Left cardiac atrium (tissue), 4 donors: ENCODE measurements around the gene PCYT1A. TPM values are rescaled to one million over a fixed set of nuclear protein-coding genes. Genes with fewer than 3 reads are reported as not detected.
A peak's percentile ranks its signal among the peaks of the same experiment; 100 is the strongest.
"Not testable (repeated sequence)": the region's sequence is repeated elsewhere in the genome, so short reads cannot be mapped to it uniquely, and the experiment has no call there.

ENCODE experiments used
- ATAC-seq, 2 donors: fragments of 200-7000 bp; cut with Tn5 transposase; one replicate each; pipeline ENCODE4 v1.9.1; 2020; ENCODE audit warnings: mild to moderate bottlenecking in 2 of 2, moderate library complexity in 2 of 2
- DNase-seq: peaks from one replicate; pipeline ENCODE4 v3.0.0-alpha.2; 2020
- intact Hi-C, 2 donors: fragments of 100-400 bp; cut with DNase I; formaldehyde crosslinking; loops; one replicate each; pipeline versions ENCODE4 v1.14.1 to v1.15.1; 2022 to 2023
- total RNA-seq, 2 donors: library from RNA; stranded (reverse); fragmentation: NEBNext Ultra II Directional; extraction: Animal tissue kit (Norgen Biotek cat#: 25700); gene quantifications; one replicate each; pipeline ENCODE4 v1.2.1, GENCODE V29; 2021
- donor health status: DM: no; HTN: yes; CAD: no.
- donor health status: DM: no; HTN: yes; CAD: no; lungs with severe emphysema.
- donor health status: DM: yes; HTN: yes; CAD: no.
- donor health status: Dilated cardiomyopathy.

The PCYT1A gene
- total RNA-seq, 2 donors from 2014 or later: 71.7 to 83.9 TPM

DNA sequence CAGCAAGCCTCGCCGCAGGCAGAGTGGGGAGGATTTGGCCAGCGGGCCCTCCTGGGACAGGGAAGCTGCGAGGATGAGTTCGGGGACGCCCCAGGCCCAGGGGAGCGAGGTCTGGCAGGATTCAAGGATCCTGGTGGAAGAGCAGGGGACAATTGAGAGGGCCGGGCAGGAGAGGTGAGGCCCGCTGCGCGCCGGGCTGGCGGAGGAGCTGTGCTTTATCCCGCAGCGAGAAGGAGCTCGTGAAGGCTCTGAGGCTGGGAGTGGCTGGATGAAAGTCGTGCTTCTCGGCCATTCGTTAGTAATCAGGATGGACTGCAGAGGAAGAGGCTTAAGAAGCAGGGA lies 67.6 kb downstream of the PCYT1A start:
- DNase-seq (no peak), ATAC-seq (no peak)
- intact Hi-C loops: no loop called here

GRCh38 chr3:196219194-196219969 lies 68.1 kb downstream of the PCYT1A start:
- ATAC-seq: peak; percentile 79 to 89
- peak; percentile 80 for DNase-seq
- intact Hi-C loops: no loop called here

- no peak for ATAC-seq
- no peak for DNase-seq
- intact Hi-C loops: no loop called here
Measured at GRCh38 chr3:196218155-196218712, 69.3 kb downstream of the PCYT1A start.

DNA sequence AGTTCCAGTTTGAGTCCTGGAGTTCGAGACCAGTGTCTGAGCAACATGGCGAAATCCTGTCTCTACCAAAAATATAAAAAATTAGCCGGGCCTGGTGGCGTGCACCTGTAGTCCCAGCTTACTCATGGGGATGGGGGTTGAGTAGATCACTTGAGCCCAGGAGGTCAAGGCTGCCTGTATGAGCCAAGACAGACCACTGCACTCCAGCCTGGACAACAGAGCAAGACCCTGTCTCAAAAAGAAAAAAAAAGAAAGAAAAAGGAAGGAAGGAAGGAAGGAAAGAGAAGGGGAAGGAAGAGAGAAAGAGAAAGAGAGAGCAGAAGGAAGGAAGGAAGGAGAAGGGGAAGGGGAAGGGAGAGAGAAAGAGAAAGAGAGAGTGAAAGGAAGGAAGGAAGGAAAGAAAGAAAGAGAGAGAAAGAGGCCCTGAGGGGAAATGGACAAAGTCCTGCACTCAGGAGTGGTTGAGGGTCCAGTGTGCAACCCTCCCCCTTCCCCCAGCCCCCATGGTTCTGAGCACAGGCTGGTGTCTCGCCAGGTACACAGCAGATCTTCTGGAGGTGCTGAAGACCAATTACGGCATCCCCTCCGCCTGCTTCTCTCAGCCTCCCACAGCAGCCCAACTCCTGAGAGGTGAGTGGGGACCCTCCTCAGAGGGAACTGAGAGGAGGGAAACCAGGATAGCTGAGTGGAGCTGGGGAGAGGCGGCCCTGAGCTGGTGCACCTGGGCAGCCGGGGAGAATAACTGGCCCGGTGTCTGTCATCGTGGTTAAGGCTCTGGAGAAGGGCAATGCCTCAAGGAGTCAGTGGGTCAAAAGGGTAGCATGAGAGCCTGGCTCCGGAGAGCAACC lies 70.0 kb downstream of the PCYT1A start:
- ATAC-seq: no peak
- no peak for DNase-seq
- intact Hi-C loops: no loop called here

- DNase-seq (no peak), ATAC-seq (no peak)
- intact Hi-C loops: no loop called here
Measured at GRCh38 chr3:196216681-196217211, 70.8 kb downstream of the PCYT1A start.

DNA sequence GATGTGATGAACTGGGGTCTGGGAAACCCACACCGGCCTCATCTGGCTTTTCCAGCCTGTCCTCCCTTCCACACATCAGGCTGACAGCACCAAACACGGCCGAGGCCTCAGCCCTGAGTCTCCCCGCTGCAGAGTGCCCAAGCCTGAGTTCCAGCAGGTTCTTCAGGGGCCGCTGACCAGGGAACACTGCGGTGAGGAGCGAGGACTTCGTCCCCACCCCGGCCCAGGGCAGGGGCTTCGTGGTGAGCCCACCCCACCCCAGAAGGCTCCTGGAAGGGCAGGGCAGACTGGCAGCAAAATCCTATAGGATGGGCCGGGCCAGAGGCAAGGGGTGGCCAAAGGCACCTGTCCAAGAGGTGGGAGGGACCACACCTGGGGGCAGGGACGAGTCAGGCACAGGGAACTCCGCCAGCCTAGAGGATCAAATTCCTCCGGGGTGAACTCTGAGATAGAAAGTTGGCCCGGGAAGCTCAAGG lies 71.4 kb downstream of the PCYT1A start, which contains the start of gene SLC51A:
TSS of gene SLC51A (plus strand) at position 446 of the 476 bp plus-strand sequence. CDS start 179 bp downstream, outside the sequence.
- peak in 1 of 2 donors; percentile 11 for ATAC-seq
- intact Hi-C loops: no loop called here

DNA sequence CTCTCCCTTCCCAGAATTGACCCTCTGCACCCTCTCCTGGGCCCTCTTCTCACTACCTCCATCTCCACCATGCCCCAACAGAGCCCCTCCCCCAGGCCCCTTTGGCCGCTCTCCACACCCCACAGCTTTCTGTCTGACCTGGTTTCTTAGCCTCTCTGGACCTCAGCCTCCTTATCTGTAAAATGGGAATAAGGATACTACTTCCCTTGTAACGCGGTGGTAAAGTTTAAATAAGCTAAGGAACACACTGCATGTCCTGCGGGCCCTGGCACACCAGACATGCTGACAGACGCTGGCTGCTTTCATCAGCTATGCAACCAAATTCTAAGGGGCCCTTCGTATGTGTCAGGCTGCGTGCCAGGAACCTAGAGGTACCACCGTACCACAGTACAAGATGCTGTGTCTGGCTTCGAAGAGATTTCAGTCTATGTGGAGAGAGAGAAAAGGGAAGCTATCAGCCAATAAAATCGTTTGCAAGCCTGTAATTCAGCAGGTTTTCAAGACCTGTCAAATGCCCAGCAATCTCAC lies 72.0 kb downstream of the PCYT1A start:
- ATAC-seq (no peak), DNase-seq (no peak)
- intact Hi-C loops: no loop called here

More for the DNA sequence above, 71.4 kb downstream of the PCYT1A start, which contains the start of gene SLC51A:
- DNase-seq: no peak

DNA sequence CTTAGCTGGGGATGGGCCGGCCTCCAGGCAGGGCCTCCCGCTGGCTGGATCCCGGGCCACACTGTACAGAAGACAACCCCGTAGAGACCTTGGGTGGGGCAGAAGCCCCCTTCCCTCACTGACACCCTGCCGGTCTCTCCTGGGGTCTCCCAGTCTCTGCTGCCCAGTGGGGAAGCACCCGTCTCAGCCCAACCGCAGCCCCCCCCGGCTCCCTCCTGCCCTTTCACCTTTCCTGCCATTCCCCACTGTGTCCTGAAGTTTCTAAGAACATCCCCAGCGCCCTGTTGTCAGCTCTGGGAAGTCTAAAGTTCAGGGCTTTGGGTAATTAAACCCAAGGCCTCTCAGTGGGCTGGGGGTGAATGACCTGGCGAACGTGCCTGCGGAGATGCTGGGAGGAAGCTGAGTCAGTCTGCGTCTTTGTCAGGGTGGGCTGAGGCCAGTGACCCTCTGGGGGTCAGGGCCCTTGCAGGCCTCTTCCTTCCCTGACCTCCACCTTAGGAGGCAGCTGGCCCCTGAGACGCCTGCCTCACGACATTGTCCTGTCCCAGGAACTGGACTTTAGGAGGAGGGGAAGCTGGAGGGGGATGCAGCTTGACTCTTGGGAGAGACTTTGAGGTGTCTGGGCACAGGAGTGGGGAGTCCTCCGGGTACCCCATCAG lies 72.6 kb downstream of the PCYT1A start:
- intact Hi-C loops: no loop called here
- ATAC-seq: no peak
- no peak for DNase-seq

DNA sequence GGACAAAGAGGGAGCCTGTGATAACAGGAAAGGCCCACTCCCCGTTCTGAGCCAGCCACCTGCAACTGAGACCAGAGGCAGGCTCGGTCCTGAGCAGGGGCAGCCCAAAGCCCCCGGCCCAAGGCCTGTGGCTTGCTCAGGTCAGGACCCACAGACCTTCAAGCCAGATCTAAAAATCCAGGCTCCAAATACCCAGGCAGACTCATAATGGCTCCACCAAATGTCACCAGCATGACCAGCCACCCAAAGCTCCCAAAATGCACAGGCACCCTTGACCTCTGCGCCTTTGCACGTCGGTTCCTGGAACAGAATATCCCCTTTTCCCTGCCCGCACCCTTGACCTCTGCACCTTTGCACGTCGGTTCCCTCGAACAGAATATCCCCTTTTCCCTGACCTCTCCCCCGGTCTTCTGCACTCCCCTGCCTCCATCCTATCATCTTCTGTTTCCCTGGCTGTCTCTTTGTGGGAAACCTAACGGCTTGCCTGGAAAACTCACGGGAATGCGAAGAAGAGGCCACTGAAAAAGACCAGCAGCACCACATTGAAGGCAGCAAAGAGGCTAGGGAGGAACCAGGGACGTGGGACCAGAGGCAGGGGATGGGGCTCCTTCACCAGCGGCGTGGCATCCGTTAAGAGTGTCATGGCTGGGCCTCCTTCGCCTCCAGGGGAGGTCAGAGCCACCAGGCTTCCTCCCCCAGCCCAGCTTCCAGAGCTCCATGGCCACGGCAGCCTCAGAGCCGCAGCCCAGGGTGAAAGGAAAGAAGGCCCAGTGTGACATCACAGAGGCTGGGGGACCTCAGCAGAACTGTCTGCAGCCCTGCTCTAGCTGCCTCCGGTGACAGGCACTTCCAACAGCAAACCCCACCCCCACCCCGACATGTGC lies 76.6 kb downstream of the PCYT1A start, which contains the start of gene ZDHHC19:
TSS of gene ZDHHC19 (minus strand) at position 728 of the 884 bp plus-strand sequence. CDS start at position 643, 85 bp downstream.
- intact Hi-C loops: no loop called here
- ATAC-seq (no peak), DNase-seq (no peak)

DNA sequence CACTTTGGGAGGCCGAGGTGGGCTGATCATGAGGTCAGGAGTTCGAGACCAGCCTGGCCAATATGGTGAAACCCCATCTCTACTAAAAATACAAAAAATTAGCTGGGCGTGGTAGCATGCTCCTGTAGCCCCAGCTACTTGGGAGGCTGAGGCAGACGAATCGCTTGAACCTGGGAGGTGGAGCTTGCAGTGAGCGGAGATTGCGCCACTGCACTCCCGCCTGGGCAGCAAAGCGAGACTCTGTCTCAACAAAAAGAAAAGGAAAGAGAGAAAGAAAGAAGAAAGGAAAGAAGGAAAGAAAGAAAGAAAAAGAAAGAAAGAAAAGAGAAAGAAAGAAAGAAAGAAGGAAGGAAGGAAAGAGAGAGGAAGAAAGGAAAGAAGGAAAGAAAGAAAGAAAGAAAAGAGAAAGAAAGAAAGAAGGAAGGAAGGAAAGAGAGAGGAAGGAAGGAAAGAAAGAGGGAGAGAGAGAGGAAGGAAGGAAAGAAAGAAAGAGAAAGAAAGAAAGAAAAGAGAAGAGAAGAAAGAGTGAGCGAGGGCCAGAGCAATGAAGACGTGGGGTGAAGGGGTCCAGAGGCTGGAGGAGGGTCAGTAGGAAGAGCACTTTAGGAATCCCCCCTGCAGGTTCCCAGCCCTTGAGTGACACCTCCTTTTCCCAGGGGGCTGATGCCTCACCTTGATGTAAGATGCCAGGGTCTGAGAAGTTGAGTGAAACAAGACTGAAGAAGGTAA lies 77.4 kb downstream of the PCYT1A start:
- DNase-seq, ATAC-seq, intact Hi-C loops: not testable (repeated sequence)

GRCh38 chr3:196208942-196209695 lies 78.4 kb downstream of the PCYT1A start:
- intact Hi-C loops: no loop called here
- no peak for ATAC-seq

GRCh38 chr3:196207833-196208607 lies 79.5 kb downstream of the PCYT1A start:
- DNase-seq: peak; percentile 65
- peak; percentile 42 to 55 for ATAC-seq
- intact Hi-C loops: no loop called here

More at GRCh38 chr3:196208942-196209695, 78.4 kb downstream of the PCYT1A start:
- DNase-seq: no peak

DNA sequence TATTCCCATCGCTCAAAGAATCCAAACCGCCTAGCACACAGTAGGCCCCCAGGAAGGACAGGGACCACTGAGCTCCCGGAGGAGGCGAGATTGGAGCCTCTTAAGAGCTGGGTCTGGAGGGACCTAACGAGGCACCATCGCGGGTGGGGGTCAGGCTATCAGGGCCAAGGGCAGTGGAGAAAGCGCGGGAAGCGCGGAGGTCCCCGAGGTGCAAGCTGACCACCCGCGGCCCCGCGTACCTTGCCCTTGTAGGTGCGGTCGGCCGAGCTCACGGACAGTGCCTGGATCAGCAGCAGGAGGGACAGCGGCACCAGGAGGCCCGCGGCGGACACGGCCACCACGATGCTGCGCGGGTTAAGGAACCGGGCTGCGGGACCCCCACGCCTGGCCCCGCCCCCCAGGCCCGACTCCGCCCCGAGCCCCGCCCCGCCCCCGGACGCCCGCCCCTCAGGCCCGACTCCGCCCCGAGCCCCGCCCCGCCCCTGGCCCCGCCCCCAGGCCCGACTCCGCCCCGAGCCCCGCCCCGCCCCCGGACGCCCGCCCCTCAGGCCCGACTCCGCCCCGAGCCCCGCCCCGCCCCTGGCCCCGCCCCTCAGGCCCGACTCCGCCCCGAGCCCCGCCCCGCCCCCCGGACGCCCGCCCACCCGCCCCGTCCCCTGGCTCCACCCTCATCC lies 80.2 kb downstream of the PCYT1A start:
- no peak for DNase-seq
- intact Hi-C loops: no loop called here
- peak; percentile 15 to 36 for ATAC-seq

DNA sequence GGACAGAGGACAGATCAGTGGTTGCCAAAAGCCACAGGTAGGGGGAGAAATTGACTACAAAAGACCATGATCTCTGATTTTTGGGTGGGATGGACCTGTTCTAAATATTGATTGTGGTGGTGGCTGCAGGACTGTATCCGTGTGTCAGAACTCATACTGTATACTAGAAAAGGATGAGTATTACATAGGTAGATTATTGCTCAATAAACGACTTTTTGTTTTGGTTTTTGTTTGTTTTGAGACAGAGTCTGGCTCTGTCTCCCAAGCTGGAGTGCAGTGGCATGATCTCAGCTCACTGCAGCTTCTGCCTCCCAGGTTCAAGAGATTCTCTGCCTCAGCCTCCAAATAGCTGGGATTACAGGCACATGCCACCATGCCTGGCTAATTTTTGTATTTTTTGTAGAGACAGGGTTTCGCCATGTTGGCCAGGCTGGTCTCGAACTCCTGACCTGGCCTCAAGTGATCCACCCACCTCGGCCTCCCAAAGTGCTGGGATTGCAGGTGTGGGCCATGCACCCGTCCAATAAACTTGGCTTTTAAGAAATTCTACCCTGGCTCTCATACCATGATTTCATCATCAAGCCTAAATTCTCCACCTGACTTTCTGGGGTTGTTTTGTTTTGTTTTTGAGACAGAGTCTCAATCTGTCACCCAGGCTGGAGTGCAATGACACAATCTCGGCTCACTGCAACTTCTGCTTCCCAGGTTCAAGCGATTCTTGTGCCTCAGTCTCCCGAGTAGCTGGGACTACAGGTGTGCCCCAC lies 81.9 kb downstream of the PCYT1A start:
- intact Hi-C loops, DNase-seq, ATAC-seq: not testable (repeated sequence)
